Adipose tissue (tissue), 3 donors: Measurements from ENCODE around the gene CHSY1. TPM values are rescaled to one million over a fixed set of nuclear protein-coding genes. Genes with fewer than 3 reads are reported as not detected.

ENCODE experiments used
- H3K27ac ChIP-seq: one replicate; pipeline ENCODE4 v1.5.1; 2013; ENCODE audit warnings: low read depth, low read length
- WGBS, 3 donors: extraction: QIAGEN DNeasy Blood & Tissue Kit; methylation state at CpG; one replicate each; pipeline ENCODE4 v1.1.7; 2013; 5-methylcytosine and 5-hydroxymethylcytosine counted together
- polyA plus RNA-seq, 3 donors: library from polyadenylated mRNA; stranded (reverse); fragments of 200-250 nt; gene quantifications; one replicate each; pipeline ENCODE4 v1.2.3, GENCODE V29; 2013
- donor health status: healthy with polysubstance abuse.
- donor health status: Bipolar disorder and iron deficiency.
- donor health status: healthy.

CHSY1 gene
- polyA plus RNA-seq, 3 donors = 2.8 to 32.4 (median 21.3) TPM

DNA sequence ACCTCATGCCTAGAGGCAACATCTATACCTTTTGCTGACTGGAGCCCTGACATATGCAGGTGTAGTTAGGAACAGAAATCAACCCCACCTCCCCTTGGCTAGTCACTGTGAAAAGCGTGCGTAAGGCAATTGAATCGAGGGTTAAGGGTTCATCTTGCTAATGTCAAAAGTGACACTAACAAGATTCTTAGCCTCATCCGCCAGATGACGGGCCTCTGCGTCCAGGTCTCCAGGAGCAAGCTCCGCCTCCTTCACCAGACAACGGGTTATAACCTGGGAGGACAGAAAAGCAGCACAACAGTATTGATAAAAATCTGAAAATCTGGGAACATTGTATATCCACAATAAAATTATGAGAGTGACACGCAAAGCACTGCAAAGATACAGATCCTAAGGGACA lies 20.7 kb upstream of the CHSY1 start:
- no peak overlapping the region for H3K27ac ChIP-seq
- 85 to 89% (median 87%) methylated on average over 9 of the region's 9 CpGs for WGBS, 3 donors

DNA sequence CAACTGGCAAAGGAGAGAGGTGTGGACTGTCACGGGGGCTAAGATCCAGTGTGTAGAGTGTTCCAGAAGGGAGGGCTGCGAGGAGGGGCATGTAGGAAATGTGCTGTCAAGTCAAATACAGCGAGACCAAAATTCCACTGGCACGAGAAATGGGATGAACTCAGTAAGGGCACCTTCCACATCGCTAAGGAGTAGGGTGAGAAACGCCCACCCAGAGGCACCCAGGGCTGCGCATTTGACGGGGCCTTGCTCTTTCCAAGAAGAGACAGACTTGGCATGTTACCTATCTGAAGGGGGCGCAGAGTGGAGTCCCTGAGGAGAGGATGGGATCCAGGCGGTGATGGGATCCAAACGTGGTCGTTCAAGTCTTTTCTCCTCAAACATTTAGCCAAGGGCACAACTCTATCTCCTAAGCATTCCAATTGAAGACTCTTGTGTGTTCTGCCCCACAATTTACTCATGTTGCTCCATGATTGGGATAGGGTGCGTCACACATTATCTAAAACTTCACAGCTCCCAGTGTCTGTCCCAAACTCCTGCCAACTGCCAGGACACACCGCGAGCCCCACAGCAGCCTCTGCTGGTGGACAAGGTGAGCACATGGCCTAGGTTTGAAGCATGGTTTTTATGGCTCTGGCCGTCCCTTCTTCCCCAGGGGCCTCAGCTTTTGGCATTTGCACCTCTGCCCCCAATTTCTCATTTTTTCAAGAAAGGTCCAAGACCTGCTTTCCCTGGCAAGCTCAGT lies 17.8 kb upstream of the CHSY1 start:
- WGBS, 3 donors = 84 to 89% (median 86%) methylated on average over 16 of the region's 16 CpGs
- no peak overlapping the region for H3K27ac ChIP-seq

DNA sequence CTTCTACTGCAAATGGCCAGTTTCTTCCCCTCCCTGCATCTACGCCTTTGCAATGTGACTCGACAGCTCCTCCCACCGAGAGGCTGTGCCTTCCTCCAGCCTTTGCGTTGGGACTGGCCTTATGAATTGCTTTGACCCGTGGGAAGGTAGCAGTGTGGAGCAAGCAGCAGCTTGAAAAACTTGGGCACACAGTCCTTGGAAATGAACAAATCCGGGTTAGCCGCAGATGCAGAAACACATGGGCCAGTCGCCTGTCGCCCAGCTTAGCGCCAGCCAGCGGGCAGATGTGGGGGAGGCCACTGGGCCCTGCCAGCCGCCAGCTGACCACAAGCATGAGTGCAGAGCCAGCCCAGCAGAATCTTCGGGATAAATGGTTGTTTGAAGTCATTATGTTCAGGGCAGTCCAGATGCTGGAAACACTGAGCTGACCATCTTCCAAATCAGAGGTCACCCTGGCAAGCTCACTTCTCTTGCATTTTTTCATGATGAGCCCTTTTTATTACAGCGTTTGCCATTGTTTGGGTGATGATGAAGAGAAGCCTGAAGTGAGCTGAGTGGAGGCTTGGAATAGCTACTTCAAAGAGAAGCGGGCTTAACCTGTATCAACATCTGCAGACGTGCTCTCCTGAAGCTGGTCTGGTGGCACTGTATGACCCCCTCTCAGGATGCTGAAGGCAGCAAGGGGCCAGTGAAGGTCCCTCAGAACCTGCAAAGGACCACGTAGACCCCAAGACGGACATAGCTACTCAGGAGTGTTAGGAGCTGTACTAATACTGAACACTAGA lies 15.7 kb upstream of the CHSY1 start:
- H3K27ac ChIP-seq = no peak overlapping the region
- WGBS, 3 donors = 43 to 58% (median 55%) methylated on average over 18 of the region's 18 CpGs

DNA sequence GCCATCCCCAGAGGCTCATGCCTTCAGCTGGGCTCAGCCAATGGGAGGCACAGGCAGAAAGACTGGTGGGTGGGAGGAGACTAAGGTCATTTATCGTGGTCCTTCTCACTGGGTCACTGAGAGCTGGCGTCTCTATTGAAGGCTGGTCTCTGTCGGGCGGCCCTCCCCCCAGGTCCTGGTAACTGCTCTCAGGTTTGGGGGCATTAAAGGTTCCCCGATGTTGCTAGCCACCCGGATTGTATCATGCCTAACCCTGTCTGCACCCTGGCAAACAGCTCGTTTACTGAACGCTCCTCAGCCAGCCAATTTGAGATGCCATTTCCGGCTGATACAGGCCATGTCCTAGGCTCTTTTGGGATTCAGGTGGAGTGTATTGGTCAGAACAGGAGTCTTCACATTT lies 14.9 kb upstream of the CHSY1 start:
- H3K27ac ChIP-seq = no peak overlapping the region
- WGBS, 3 donors = 62 to 71% (median 71%) methylated on average over 9 of the region's 9 CpGs

DNA sequence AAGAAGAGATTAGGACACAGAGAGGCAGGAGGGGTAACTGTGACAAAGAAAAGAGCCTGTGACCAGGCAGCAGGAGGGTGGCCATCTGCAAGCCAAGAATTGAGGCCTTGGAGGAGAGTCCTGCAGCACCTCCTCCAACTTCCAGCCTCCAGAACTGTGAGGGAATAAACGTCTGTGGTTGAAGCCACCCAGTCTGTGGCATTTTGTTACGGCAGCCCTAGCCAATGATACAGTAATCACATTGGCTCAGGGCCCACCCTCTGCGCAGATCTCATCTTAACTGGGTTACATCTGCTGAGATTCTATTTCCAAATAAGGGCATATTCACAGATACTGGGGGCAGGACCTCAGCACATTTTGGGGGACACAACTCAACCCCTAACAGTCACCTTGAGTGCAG lies 14.2 kb upstream of the CHSY1 start:
- H3K27ac ChIP-seq = no peak overlapping the region

DNA sequence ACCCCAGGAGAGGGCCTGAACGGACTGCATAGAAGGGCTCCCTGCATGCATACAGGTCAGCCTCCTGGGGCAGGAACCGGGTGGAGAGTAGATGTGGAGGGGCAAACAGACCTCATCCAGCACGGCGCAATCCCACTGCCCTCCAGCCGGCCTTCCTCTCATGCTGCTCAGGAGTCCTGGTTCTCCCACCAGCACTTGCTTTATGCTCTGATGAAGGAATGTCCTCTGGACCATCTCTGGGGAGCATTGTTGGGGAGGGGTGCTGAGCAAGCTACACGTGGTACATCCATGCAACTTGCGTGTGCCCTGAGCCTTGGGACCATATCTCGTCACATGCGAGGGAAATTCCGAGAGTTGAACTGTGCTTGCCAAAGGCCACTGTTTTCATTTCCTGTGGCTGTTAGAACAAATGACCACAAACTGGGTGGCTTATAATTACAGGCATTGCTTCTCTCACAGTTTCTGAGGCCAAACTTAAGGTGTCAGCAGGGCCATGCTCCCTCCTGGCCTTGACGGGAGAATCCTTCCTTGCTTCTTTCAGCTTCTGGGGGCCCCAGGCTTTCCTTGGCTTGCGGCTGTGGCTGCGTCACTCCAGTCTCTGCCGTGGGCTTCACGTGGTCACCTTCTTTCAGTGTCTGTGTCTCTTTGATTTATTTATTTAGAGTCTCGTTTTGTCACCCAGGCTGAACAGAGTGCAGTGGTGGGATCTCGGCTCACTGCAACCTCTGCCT lies 13.2 kb upstream of the CHSY1 start:
- 72 to 85% (median 81%) methylated on average over 17 of the region's 17 CpGs for WGBS, 3 donors
- no peak overlapping the region for H3K27ac ChIP-seq

More for the DNA sequence above, 14.2 kb upstream of the CHSY1 start:
- WGBS, 3 donors = 49 to 60% (median 54%) methylated on average over 3 of the region's 3 CpGs

DNA sequence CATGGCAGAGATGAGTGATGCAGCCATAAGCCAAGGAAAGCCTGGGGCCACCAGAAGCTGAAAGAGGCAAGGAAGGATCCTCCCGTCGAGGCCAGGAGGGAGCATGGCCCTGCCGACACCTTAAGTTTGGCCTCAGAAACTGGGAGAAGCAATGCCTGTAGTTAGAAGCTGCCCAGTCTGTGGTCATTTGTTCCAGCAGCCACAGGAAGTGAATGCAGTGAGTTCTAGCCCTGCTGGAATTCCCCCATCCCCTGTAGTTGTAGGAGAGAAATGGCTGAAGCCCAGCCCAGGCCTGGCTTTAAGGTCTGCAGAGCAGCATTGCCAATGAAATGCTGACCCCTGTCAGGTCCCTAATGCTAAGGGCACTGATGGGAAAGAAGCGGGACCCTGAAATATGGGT lies 12.2 kb upstream of the CHSY1 start:
- H3K27ac ChIP-seq = no peak overlapping the region
- 87 to 88% (median 88%) methylated on average over 4 of the region's 4 CpGs for WGBS, 3 donors

DNA sequence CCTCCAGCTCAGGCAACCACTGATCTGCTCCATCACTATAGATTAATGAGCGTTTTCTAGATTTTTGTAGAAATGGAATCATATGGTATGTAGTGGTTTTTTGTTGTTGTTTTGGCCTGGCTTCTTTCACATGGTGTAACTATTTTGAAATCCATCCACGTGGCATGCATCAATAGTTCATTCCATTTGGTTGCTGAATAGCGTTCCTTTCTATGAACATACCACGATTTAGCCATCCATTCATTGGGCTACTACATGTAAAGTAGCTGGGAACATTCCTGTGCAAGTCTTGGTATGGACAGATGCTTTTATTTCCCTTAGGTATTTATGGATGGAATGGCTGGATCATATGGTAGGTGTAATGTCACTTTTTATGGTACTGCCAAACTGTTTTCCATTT lies 10.7 kb upstream of the CHSY1 start:
- 72 to 86% (median 77%) methylated on average over 4 of the region's 4 CpGs for WGBS, 3 donors

DNA sequence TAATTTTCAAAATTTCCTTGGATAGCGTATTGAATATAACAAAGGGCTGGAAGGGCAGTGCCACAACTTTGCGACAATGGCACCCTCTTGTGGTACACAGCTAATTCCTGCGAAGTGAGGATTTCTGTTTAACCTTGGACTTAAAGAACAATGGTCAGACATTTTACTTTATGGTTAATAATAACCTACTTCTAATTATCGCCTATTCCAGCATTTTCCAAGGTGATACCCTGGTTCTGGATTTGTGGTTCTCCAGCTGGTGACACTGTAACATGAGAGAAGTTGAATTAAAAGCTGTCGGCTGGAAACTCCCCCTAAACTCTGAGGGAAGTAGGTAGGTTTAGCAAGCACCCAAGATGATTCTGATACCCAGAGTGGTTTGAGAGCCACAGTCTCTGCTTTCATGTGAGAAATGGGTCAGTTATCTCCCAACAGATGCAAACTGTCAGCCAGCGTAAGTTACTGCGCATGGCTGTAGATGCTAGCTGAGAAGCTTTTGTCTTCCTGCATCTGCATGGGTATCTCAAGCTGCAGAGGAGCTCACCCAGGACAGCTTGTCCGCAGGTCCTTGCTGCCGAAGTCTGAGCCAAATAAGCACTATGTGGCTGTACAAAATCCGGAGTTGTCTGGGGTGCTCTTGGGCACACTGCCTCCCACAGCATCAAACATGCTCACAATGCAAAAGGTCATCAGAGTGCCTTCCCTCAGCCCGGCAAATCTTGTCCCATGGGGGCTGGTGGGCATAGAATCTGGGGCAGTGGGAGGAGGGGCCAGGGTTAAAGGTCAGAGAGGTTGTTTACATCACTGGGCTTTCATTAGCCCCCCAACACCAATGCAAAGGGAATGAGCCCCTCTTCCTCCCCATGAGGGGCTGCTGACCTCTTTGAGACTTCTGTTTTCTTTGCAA lies 6.6 kb upstream of the CHSY1 start:
- WGBS, 3 donors = 22 to 33% (median 32%) methylated on average over 11 of the region's 11 CpGs
- no peak overlapping the region for H3K27ac ChIP-seq

More for the DNA sequence above, 10.7 kb upstream of the CHSY1 start:
- no peak overlapping the region for H3K27ac ChIP-seq

DNA sequence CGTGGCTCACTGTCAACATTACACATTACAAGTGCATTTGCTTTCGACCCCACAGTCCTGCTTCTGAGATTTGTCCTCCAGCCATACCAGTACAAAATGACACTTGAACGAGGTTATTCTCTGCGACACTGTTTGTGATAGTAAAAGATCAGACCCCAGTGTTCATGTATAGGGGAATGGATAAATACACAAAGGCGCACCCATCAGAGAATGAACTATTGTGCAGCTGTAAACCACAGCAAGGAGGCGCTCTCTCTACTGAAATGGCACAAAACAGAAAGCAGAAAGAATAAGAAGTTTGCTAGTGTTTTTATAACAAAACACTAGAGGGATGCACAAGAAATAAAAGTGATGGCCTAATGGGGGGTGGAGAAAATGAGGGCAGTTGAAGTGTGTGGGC lies 4.9 kb upstream of the CHSY1 start:
- 89 to 95% (median 89%) methylated on average over 6 of the region's 6 CpGs for WGBS, 3 donors
- no peak overlapping the region for H3K27ac ChIP-seq

DNA sequence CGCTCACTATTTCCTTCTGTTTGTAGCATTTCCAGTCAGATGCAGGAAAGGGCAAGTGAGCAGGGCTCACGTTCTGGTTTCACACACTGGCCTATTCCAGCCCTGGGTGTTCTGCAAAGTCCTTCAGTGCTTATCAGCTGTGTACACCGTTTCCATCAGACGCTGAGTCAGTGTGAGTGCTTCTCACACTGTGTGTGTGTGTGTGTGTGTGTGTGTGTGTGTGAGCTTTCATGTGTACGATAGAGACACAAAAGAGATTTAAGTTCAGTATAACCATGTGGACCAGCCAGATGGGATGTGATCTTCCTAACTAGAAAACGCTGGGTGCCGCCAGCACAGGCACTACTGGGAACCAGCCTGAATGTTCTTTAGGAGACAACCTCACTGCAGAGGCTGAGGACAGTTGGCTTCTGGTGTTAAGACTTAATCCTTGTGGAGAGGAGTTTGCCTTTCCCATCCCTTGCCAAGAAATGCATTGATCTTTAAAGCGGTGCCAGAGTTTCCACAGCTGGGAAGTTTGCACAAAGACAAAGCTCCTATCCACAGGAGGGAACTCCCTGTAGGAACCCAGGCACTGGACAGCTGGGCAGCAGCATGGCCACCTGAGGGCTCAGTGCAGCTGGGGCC lies 3.9 kb upstream of the CHSY1 start:
- WGBS, 3 donors = 23 to 46% (median 43%) methylated on average over 8 of the region's 8 CpGs
- no peak overlapping the region for H3K27ac ChIP-seq

DNA sequence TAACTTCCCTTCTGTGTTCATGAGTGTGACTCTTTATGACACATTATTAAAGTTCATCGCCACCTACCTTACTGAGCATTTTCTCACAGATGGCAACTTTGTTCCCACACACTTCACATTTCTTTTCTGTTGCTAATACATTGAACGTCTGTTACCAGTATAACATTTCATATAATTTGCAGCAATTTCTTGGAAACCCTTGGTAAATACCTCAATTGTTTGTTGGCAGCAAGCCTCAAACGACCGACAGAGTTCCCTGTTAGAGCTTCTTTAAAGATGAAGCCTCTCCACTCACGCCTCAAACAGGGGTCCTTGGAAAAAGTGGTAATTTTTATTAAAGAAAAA lies 3.2 kb upstream of the CHSY1 start:
- no peak overlapping the region for H3K27ac ChIP-seq
- 55 to 69% (median 60%) methylated on average over 5 of the region's 5 CpGs for WGBS, 3 donors

DNA sequence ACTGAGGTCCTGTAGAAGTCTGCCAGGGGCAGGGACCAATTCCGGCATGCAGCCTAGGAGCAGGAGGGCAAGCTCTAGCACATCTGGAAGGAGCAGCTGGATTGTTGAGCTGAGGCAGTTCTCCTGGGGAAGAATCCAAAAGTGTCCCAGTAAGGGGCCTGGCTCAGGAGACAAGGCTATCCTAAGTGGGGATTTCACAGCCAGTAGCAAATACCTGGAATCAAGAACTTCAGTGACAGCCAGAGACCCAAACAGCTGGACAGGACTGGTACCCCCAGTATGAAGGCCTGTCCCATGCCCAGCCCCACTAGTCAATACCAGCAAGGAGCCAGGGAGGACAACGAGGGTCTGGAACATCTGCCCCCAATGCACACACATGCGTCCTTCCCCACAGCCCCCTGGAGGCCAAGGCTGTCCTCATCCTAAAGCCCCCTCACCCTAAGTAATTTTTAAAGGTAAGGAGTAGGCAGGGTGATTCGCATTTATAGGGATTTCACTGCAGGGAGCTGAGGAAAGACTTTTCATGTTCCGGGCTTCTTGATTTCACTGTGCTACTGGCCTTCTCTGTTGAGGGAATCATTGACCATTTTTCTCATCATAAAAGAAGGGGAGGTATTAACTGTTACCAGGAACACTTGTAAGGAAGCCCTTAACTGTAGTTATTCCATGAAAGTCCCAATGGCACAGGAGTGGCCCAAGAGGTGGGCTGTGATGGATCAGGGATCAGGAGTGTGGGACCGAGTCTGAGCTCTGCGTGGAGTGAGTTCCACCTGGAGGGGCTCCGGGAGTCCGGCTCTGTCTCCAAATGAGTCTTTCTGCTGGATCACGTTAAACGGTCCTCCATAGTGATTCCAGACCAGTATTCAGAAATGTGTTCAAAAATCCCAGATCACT lies 2.6 kb upstream of the CHSY1 start:
- 91 to 93% (median 92%) methylated on average over 11 of the region's 11 CpGs for WGBS, 3 donors
- H3K27ac ChIP-seq = no peak overlapping the region

DNA sequence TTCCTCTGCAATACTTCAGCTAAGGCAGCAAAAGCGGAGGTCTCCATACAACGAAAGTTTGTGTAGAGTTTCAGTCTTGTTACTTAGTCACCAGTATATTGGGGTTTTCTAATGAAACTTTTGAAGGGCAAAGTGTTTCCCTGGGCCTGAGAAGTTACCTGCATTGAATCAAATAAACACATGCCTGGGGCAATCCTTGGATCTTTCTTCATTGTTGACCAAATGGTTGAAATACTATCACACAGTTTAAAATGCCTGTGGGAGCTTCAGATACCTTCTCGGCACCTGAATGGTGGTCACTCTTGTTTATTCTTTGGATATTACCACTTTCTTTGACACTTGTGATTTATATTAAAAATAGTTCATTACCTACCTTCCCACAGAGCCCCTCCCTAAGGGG lies 988 bp upstream of the CHSY1 start:
- H3K27ac ChIP-seq = no peak overlapping the region
- WGBS, 3 donors = 47 to 50% (median 50%) methylated on average over 3 of the region's 3 CpGs

DNA sequence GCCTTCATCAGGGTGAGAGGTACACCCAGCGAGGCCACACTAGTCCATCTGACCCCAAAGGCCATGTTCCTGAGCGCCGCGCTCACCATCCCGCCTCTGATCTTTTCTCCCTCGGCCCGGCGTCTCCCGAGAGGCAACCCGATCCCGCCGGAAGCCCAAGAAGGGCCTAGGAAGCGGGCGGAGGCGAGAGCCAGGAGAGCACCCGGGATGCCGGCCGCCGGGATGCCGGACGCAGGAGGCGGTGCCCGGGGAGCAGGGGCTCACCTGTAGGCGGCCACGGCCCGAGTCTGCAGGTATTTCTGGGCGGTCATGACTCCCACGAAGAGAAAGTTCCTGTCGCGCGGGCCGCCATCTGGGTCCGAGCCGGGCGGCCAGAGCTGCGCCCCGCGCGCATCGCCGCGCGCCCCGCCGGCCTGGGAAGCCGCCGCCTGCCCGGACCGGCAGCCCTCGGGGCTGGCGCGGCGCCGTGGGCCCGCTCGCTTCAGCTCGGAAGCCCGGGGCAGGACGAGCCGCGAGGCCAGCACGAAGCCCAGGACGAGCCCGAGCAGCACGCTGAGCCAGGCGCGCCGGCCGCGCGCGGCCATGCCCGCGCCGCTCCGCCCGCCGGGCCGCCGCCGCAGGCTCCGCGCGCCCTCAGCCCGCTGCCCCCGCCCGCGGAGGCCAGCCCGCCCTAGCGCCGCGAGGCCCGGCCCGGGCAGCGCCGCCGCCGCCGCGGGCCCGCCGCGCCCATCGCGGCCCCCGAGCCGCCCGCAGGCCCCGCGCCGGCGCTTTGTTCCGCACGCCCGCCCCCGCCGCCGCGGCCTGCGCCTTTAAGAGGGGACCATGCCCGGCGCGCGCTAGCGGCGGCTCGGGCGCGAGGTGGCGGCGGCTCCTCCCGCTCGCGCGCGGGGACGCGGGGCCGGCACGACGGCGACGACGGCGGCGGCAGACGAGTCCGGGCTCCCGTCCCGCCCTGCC lies 697 bp downstream of the CHSY1 start:
- peak overlapping the region; percentile 82 for H3K27ac ChIP-seq
- WGBS, 3 donors = 0 to 1% (median 1%) methylated on average over 41 to 137 of the region's 150 CpGs

DNA sequence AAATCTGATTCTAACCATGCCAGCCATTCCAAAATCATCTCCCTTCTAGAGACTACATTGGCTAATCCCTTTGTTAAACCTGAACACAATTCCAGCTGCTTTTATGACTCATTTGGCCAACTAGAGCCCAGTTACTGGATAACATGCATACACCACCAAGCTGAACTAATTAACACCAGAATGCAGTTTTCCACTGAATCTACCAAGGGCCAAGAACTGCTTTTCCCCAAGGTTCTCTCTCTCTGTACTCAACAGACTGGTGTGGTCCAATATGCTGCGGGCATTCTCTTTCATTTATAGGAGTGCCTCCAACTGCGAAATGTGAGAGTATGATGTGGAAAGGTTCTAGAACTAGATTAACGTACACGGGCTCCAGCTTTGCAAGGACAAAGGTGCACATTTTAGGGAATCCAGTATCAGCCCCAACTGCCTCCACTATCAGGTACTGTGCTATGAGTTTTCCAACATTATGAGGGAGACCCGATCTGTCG lies 1.5 kb downstream of the CHSY1 start:
- WGBS, 3 donors = 4 to 7% (median 6%) methylated on average over 6 of the region's 6 CpGs

More for the DNA sequence above, 1.5 kb downstream of the CHSY1 start:
- peak overlapping the region; percentile 28 for H3K27ac ChIP-seq
